ENCODE measurements around the gene AXIN1.

The AXIN1 gene

DNA sequence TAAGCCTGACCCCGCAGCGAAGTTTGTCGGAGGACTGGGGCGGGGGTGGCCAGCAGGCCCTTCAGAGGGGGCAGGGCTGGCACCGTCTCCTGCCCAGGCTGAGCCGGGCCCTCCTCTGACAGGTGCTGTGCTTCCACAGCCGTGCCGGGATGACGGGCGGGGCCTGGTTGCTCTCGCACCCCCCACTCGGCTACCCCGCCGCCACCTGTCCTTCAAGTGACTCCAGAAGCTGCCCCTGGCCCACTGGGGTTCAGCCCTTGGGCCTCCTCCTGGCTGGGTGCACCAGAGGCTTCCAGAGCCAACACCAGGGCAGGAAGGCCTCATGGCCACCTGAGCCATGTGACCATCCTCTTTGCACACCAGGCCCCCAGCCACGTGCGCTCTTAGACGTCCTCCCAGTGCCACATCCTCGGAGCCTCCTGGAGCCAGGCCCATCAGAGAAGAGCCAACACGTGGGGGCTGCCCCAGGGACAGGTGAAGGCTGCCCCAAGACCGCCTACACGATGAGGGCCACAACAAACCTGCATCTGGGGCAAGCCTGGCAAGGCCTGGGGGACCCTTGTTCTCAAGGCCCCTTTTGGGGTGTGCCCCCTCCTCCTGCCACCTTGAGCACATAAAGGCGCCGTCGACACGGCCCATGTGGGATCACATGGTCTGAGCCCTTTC is 62.4 kb downstream of the AXIN1 start:
- DNase-seq (ENCODE audit: low read depth) = no peak
- no peak overlapping the region for H3K4me3 ChIP-seq (ENCODE audit: low read depth, low read length)

DNA sequence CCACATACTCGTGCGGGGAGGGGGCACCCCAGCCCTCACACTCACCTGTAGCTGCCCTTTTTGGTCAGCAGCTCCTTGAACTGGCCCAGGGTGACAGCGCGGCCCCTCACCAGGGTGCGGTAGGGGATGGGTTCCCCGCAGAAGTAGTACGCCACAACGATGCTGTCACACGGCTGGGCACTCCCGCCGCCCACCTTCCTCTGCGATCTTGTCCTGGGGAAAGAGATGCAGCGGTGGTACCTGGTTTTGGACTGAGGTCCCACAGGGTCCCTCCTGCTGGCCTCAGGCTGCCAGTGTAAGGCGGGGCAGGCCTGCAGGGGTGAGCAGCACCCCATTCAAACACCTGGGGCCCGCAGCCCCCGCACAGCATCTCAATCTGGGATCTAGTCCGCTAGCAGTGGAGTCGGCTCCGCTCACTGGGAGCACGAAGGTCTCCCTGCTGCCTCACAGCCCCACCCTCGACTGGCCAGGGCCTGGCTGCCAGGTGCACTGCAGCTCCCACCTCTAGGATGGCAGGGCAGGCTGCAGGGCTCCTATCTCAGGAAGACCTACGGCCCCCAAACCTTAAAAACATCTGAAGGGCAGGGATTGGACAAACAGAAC is 63.0 kb downstream of the AXIN1 start:
- H3K4me3 ChIP-seq (ENCODE audit: low read depth, low read length) = no peak overlapping the region
- no peak for DNase-seq (ENCODE audit: low read depth)

DNA sequence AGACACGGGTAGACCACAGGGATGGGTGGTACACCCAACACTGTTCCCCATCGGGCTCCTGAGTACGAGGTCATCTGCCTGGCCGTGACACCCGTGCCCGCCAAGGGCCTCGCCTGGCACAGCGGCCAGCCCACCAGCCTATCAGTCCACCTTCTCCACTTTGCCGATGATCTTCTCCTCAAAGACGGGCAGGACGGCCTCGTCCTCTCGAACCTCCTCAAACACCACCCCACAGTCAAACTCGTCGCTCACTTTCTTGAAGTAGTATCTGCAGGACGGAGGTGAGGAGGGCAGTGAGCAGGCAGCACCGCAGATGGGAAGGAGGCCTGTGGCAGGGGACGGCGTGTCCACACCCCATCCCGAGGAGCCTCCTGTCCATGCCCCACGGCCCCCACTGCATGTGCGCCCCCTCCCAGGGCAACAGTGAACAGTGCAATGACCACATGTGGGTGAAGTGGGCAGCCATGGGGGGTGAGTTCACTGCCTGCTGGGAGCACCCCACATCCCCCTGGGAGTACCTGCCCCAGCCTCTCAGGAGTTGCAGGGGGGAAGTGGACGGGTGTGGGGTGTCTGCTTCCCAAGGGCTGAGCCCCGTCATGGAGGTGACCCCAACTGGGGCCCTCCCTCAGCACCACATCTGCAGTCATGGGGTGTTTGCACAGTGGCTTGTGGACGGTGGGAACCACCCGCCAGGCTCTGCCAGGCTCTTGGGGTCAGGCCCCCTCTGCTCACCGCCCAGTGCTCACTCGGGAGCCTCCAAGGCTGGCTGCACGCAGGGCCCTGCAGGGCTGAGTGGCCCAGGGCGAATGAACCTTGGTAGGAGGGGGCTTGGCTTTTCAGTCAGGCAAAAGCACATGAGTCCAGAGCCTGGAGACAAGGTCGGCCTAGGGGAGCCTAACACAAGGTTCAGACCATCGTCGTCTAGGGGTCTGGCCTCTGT is 64.3 kb downstream of the AXIN1 start:
- H3K4me3 ChIP-seq (ENCODE audit: low read depth, low read length) = no peak overlapping the region
- no peak for DNase-seq (ENCODE audit: low read depth)

DNA sequence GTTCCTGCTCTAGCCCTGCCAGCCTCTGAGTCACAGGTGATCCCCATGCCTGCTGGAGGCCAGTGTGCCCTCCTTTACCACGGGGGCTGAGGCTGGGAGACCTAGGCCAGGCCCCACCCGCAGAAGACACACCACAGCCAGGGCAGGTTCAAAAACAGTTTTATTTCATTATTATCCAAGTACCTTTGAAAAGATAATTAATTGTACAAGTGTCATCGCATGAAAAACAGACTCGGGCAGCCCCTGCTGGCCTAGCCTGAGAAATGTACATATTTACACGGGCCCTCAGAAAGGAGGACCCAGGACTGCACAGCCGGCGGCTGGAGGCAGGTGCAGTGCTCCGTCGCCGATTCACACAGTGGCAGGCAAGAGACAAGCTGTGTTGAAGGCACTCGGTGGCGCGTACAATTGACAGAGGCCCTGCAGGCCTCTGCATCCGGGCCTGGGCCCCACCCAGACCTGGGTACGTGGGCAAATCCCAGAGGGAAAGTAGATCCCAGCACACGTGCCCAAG is 65.2 kb downstream of the AXIN1 start:
- no peak for DNase-seq (ENCODE audit: low read depth)
- no peak overlapping the region for H3K4me3 ChIP-seq (ENCODE audit: low read depth, low read length)

DNA sequence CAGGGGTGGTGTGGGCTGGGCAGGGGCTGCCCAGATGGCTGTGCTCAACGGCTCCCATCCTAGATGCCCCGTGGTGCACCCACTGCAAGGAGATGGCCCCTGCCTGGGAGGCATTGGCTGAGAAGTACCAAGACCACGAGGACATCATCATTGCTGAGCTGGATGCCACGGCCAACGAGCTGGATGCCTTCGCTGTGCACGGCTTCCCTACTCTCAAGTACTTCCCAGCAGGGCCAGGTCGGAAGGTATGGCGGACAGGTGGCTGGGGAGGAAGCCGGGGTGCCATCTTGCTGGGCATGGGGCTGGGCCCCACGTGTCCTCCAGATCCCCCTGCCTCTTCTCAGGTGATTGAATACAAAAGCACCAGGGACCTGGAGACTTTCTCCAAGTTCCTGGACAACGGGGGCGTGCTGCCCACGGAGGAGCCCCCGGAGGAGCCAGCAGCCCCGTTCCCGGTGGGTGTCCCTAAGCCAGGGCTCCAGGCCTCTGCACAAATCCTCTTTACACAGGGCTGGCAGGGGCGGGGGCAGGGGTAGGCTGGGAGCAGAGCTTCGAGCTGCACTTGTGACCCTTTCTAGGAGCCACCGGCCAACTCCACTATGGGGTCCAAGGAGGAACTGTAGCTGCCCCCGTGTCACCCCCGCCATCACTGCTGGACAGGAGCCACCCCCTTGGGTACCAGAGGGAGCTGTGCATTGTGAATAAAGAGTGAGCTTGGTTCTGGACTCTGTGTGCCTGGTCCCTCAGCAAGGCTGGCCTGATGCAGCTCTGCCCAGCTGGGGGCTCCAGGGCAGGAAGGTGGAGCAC is 65.8 kb downstream of the AXIN1 start:
- H3K4me3 ChIP-seq (ENCODE audit: low read depth, low read length) = no peak overlapping the region
- DNase-seq (ENCODE audit: low read depth) = no peak

DNA sequence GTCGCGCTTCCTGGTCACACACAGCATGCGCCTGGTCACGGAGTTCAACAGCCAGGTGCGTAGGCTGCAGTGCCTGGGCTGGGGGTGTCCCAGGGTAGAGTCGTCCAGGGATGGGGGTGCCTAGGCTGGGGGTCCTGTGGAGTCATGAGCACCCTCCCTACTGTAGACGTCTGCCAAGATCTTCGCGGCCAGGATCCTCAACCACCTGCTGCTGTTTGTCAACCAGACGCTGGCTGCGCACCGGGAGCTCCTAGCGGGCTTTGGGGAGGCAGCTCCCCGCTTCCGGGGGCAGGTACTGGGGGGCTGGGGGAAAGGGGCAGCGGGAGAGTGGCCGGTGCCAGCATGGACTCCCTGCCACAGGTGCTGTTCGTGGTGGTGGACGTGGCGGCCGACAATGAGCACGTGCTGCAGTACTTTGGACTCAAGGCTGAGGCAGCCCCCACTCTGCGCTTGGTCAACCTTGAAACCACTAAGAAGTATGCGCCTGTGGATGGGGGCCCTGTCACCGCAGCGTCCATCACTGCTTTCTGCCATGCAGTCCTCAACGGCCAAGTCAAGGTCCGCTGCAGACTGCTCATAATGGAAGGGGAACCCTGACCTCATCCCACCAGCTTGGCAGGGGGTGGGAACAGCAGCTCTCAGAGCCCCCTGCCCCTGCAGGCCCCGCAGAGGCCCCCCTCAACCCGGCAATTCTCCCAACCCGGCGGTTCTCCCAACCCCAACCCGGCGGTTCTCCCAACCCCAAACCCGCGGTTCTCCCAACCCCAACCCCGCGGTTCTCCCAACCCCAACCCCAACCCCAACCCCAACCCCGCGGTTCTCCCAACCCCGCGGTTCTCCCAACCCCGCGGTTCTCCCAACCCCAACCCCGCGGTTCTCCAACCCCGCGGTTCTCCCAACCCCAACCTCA is 67.1 kb downstream of the AXIN1 start:
- DNase-seq (ENCODE audit: low read depth) = no peak
- no peak overlapping the region for H3K4me3 ChIP-seq (ENCODE audit: low read depth, low read length)

DNA sequence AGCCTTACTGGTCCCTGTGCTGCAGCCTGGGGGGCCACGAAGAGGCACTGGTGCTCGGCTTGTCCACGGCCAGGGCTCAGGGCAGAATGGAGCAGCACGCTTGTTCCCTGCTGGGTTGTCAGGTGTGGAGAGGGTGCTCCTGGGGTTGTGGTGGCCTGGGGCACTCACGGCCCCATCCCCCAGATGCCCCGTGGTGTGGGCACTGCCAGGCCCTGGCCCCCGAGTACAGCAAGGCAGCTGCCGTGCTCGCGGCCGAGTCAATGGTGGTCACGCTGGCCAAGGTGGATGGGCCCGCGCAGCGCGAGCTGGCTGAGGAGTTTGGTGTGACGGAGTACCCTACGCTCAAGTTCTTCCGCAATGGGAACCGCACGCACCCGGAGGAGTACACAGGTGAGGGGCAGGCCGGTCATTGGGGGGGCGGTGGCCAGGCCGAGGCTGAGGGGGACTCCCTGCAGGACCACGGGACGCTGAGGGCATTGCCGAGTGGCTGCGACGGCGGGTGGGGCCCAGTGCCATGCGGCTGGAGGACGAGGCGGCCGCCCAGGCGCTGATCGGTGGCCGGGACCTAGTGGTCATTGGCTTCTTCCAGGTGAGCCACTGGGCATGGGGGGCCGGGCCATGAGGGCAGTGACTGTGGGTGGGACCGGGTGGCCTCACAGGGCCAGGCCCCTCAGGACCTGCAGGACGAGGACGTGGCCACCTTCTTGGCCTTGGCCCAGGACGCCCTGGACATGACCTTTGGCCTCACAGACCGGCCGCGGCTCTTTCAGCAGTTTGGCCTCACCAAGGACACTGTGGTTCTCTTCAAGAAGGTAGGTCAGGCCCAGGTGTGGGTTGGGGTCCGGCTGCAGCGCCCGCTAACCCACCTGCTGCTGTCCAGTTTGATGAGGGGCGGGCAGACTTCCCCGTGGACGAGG is 68.1 kb downstream of the AXIN1 start:
- no peak overlapping the region for H3K4me3 ChIP-seq (ENCODE audit: low read depth, low read length)
- no peak for DNase-seq (ENCODE audit: low read depth)

DNA sequence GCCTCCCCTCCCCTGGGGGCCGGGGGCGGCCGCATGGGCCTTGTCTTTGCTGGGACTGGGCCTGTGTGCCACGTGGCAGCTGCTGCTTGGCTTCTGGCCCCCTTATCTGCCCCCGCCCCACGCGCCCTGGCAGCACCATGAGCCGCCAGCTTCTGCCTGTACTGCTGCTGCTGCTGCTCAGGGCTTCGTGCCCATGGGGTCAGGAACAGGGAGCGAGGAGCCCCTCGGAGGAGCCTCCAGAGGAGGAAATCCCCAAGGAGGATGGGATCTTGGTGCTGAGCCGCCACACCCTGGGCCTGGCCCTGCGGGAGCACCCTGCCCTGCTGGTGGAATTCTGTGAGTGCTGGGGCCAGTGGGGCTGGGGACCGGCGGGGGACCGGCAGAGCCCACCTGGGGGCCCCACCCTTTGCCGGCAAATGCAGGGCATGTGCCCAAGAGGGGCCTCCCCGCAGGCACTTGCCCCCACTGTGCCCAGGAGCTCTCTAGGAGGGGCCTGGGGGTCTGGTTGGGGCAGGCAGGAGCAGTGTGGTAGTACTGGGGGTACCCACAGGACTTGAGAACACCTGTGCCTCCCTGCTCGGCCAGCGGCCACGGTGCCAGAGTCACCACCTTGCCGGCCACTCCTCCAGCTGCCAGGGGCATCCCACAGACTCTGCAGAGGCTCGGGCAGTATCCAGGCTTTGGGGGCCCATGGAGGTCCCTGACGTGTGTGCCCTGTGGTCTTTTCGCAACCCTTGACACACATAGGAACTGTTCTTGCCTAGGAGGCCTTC is 69.3 kb downstream of the AXIN1 start, which contains the start of gene PDIA2:
Gene PDIA2 (plus strand): TSS at position 132 of the 773 bp plus-strand sequence. CDS start 6 bp downstream, at position 138.
- DNase-seq (ENCODE audit: low read depth) = no peak
- H3K4me3 ChIP-seq (ENCODE audit: low read depth, low read length) = no peak within 1 kb of the TSS

DNA sequence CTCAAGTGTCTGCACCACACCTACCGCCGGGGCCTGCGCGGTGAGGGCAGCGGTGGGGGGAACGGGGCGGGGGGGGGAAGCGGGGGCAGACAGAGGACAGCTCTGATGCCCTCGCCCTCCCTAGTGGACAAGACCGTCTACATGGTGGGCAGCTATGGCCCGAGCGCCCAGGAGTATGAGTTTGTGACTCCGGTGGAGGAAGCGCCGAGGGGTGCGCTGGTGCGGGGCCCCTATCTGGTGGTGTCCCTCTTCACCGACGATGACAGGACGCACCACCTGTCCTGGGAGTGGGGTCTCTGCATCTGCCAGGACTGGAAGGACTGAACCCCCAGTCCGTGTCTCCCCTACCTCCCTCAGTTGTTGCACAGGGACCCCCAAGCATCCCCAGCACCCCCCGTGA is 70.0 kb downstream of the AXIN1 start:
- no peak overlapping the region for H3K4me3 ChIP-seq (ENCODE audit: low read depth, low read length)
- no peak for DNase-seq (ENCODE audit: low read depth)

DNA sequence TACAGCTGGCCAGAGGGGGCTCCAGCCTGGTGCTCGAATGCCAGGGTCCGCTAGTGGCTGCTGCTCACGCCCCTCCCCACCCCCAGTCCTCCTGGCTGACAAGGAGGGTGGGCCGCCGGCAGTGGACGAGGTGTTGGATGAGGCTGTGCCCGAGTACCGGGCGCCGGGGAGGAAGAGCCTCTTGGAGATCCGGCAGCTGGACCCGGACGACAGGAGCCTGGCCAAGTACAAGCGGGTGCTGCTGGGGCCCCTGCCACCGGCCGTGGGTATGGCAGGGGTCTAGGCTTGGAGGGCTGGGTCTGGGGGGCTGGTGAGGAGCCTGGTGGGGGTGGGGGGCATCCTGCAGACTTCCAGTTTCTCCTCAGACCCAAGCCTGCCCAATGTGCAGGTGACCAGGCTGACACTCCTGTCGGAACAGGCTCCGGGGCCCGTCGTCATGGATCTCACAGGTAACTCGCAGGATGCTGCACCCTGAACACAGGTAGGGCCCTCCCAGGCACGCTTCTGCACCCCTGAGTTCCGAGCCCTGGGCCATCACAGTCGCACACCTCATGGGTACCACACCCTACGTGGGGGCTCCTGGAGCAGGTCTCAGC is 70.8 kb downstream of the AXIN1 start:
- no peak for DNase-seq (ENCODE audit: low read depth)
- no peak overlapping the region for H3K4me3 ChIP-seq (ENCODE audit: low read depth, low read length)

DNA sequence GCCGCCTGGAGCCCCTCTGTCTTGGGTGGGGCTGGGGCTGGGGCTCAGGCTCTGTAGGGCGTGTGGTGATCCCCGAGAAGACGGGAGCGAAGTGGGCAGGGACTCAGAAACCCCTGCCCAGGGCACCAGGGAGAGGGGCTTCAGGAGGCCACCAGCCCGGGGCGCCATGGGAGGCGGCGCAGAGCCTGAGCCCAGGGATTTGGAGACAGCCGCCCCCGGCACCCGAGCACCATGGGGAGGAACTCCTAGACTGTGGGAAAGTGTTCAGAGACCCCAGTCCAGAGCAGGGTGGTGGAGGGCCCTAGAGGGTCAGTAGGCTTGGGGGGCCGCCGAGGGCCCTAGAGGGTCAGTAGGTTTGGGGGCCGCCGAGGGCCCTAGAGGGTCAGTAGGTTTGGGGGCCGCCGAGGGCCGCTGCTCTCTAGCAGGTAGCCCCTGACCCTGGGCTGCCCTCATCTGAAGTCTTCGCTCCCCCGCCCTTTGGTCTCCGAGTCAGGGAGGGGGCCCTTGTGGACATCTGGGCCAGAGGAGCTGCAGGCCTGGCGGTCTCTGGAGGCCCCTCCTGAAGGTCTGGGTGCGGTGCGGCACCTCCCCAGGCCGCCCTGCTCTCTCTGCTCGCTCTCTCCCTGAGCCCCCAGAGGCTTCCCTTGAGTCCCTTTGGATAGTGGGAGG is 71.4 kb downstream of the AXIN1 start:
- DNase-seq (ENCODE audit: low read depth) = no peak
- peak overlapping the region; percentile 38 for H3K4me3 ChIP-seq (ENCODE audit: low read depth, low read length)

DNA sequence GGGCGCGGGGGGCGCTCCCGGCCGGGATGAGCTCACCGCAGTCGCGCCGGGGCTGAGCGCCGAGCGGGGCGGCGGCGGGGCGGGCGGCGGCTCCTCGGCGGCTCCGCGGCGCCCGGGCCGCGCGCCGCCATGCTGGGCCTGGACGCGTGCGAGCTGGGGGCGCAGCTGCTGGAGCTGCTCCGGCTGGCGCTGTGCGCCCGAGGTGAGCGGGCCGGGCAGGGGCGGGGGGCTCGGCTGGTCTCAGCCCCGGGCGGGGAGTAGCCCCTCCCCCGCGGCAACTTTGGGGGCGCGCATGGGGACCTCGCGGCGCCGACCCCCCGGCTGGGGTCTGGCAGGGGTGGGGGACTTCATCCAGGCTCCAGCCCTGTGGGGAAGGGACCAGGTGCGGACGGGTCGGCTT is 72.0 kb downstream of the AXIN1 start, which contains the start of gene ARHGDIG:
Gene ARHGDIG (plus strand): TSS at position 40 of the 400 bp plus-strand sequence. CDS start 90 bp downstream, at position 130.
- H3K4me3 ChIP-seq (ENCODE audit: low read depth, low read length) = peak within 1 kb of the TSS; percentile 38
- no peak for DNase-seq (ENCODE audit: low read depth)

DNA sequence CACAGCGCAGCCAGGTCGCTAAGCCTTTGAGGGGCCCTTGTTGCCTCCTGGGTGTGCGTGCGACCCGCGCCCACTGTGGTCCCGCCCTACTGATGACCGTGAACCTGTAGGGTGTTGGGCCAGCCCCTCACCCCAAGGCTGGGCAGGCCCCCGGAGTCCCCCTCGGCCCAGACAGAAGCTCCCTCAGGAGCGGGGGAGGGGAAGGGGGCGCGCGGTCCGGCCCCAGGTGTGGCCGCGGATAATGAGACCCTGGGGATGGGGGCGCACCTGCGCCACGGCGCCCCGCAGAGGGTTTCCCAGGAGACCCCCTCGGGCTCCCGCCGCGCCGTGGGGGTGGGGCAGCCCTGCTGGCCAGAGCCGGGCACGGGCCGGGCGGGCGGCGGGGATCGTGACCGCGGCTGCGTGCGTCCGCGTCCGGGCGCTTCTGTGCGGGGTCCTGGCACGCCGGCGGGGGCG is 72.5 kb downstream of the AXIN1 start:
- no peak for DNase-seq (ENCODE audit: low read depth)
- peak overlapping the region; percentile 13 for H3K4me3 ChIP-seq (ENCODE audit: low read depth, low read length)

DNA sequence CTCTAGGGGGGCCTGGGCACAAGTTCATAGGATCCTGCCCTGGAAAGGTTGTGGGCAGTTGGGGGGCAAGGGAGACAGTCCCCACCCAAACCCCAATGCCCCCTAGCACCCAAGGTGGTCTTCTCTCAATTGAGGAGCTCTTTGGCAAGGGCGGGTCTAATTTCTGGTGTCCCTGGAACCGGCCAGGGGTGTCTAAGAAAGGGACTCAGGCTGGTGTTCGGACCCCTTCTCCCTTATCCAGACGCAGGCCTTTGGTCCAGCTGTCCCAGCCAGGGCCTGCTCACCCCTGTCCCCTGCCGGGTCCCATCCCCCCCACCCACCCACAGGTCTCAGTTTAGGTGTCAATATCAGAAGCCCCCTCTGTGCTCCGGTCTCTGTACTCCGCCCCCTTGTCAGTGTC is 73.0 kb downstream of the AXIN1 start:
- DNase-seq (ENCODE audit: low read depth) = no peak
- no peak overlapping the region for H3K4me3 ChIP-seq (ENCODE audit: low read depth, low read length)

DNA sequence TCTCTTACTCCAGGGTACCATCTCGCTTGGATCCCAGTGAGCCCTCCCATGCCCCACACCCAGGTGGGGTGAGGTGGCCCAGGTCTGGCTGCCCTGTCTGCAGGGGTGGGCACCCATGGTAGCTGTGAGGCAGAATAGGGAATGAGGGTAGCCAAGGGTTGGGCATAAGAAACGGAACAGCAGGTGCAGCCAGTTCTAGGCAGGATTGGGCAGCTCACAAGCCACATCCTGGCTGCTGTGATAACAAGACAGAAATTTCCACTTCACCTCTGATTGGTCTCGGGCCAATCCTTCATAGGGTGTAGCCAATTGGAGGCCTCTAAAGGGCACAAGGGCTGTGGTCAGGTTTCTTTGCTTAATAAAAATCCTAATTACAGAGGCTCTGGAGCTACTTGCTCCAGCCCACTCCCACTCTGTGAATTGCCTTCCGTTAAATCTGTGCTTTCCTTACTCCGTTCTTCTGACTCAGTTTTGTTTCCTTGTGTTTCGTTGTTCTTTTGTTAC is 73.6 kb downstream of the AXIN1 start:
- no peak overlapping the region for H3K4me3 ChIP-seq (ENCODE audit: low read depth, low read length)
- no peak for DNase-seq (ENCODE audit: low read depth)
